ENCODE data around the gene METTL13.

Gene METTL13

GRCh38 chr1:171844381-171844780 lies 62.9 kb downstream of the METTL13 start:
- in situ Hi-C loops (cut with MboI; ENCODE audit: low sequenced_read_pairs), result no loop called here

DNA sequence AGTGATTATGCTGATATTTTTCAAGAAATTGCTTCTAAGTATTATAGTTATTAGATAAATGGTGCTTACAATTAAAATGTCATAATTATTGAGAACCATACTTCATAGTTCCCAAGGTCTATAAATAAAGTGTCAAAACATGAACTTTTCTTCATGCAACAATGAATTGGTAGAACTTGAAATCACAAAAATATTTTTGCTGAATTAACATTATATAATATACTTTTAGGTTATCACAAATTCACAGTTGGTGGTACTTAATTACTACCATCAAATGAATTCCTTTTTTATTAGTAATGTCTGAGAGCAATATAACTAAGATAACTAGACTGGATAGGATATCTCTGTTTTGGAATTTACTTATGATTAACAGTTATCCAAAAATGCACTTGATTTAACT lies 64.5 kb downstream of the METTL13 start:
- in situ Hi-C loops (cut with MboI; ENCODE audit: low sequenced_read_pairs), result no loop called here
